HG02588 (cell line): ENCODE data around the gene GRM7.
"Not testable (repeated sequence)": the region's sequence is repeated elsewhere in the genome, so short reads cannot be mapped to it uniquely, and the experiment has no call there.

ENCODE experiments used
- ATAC-seq: cut with Tn5 transposase; IDR thresholded peaks from one replicate; pipeline ENCODE4 v1.9.1; 2021; ENCODE audit warnings: mild to moderate bottlenecking, moderate library complexity; ENCODE audit not compliant: unreplicated experiment

The GRM7 gene

DNA sequence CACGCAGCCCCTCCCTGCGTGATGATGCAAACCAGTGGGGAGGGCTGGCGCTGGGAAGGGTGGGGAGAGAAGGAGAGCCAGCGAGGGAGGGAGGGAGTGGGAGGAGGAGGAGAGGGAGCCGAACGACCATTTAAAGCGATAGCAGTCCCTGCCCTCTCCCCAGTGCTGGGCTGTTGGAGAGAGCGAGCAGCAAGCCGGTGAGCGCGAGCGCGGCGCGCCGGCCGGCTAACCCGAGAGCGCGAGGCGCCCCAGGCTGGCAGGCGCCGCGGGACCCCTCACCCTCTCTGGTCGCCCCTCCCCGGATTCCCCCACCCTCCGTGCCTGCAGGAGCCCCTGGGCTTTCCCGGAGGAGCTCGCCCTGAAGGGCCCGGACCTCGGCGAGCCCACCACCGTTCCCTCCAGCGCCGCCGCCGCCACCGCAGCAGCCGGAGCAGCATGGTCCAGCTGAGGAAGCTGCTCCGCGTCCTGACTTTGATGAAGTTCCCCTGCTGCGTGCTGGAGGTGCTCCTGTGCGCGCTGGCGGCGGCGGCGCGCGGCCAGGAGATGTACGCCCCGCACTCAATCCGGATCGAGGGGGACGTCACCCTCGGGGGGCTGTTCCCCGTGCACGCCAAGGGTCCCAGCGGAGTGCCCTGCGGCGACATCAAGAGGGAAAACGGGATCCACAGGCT is at the start of gene GRM7:
TSS of gene GRM7 (plus strand) at position 162 of the 671 bp plus-strand sequence.
- no peak for ATAC-seq

DNA sequence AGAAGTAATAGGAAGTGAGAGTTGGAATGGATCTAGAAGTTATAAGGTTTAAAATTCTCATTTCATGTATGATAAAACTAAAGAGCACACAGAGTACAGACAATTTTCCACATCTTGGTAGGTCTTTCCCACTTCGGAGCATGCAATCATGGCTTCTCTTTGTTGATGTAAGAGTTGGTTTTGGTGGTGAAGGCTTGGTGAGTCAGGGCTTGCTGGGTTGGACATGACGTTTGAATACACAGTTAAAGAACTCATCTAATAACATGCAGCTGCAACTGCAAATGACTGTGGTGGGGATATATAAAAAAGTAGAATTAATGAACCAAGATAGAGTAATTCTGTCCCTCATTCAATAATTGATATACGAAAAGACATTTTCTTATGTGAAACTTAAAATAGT is 39.5 kb upstream of the GRM7 start:
- no peak for ATAC-seq

DNA sequence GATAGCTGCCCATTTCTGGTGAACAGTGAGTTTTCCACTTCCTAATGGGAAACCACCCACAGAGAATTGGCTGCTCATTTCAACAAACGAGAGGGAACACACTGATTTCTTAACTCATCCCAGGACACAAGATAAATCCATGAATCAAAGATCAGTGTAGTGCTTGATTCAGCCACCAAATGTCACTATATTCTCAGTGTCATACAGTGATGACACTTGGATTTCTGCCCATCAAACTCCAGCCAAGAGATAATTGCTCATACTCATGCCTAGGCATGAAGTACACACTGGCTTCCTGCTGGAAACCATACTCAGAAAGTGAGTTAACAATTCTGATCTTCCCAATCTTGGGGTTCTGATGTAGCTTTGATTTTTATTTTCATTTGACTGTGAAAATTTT is 35.4 kb upstream of the GRM7 start:
- ATAC-seq = no peak

DNA sequence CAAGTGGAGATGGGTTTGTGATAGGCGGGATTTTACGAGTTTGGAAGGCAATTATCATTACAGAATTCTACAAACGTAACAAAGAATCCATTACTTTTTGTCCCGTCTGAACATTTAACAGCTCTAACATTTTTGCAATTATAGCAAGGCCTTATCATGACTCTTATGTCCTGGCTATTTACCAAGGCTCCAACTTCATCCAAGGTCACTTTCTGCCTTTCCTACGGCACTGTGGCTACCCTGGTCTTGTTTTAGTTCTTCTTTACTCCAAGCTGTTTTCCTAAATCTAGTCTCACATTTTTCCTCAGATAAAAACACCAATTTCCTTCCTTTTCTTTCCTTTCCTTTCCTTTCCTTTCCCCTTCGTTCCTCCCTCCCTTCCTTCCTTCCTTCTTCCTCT is 33.5 kb upstream of the GRM7 start:
- no peak for ATAC-seq

DNA sequence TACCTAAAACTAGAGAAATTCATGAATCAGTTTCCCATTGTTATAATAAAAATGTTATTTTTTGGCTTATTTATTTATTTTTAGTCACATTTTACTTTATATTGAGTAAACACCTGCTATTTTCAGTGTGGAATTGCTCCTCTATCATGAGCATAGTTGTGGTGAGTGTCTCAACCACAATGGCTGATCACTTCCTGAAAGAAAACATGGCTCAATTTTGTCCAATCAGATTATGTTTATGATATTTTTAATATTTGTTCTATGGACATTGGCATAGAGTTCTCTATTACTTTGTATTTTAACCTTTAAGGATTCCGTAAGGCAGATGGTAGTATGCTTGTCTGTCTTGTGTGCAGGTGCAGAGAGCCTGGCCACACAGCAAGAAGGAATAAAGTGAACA is 16.2 kb upstream of the GRM7 start:
- no peak for ATAC-seq

DNA sequence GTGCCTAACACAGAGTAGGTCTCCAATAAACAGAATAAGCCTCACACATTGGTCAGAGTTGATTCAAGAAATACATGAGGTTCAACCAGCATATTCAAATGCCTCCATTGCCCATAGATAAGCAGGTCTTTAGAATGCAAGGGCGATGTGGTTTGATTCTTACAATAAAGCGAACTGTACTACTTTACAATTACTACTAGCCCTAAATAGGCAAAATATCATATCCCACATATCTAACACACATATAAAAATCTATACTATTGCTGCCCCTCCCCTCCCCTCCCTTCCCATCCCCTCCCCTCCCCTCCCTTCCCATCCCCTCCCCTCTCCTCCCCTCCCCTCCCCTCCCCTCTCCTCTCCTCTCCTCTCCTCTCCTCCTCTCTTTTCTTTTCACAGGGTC is 6.7 kb upstream of the GRM7 start:
- no peak for ATAC-seq

DNA sequence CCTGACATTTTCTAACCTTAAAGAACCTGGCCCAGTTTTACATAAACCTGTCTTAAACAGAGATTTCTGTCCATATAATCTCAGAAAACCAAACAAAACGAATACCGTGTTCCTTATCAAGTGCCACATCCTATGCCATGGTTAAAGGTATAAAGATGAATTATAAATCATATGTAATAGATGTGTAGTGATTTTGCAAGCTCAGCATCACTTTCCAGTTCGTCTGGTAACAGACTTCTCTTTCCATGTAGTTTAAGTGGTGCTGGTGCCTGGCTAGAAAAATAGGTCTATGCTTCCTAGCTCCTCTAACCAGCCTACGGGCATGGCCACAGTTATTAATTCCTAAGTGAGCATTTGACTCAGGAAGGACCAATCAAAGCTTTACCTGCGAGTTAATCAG is 3.4 kb upstream of the GRM7 start:
- ATAC-seq = no peak

DNA sequence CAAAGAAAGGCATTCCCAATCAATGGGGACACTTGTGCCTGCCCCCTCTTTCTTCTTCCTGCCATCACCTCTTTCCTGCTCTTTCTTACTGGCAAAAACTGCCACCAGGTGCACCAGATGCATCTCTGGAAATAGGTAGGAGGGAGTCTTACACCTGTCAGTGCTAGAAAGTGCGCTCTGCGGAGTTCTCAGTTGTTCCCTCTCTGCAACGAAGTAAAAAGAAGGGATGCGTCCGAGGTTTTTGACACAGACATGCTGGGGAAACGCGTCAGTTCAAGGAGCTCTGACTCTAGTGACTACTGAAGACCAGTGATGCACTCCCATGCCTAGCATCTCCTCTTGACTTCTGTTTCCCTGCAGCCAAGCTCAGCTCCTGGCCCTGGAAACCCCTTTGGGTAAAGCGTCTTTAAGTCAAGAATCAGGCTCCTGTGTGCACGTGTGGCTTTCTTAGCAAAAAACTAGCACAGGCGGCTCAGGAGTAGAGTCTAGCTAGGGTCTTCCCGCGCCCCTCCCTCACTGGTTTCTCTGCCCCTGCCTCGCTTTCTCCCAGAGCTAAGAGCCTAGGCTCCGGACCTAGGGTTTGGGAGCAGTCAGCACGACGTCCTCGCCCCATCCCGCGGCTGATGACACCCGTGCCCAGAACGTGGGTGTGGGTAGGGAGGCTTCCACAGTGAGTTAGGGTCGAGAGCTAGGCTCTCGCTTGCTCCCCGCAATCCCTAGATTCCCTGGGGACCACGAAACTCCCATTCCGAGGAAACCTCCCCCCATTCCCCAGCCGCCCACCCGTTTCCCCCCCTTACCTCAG is 564 bp upstream of the GRM7 start:
- no peak for ATAC-seq

DNA sequence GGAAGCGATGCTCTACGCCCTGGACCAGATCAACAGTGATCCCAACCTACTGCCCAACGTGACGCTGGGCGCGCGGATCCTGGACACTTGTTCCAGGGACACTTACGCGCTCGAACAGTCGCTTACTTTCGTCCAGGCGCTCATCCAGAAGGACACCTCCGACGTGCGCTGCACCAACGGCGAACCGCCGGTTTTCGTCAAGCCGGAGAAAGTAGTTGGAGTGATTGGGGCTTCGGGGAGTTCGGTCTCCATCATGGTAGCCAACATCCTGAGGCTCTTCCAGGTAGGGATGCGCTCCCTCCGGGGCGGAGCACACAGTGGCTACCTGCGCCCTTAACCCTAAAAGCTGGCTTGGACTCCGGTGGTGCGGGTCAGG is 698 bp downstream of the GRM7 start:
- ATAC-seq = no peak

DNA sequence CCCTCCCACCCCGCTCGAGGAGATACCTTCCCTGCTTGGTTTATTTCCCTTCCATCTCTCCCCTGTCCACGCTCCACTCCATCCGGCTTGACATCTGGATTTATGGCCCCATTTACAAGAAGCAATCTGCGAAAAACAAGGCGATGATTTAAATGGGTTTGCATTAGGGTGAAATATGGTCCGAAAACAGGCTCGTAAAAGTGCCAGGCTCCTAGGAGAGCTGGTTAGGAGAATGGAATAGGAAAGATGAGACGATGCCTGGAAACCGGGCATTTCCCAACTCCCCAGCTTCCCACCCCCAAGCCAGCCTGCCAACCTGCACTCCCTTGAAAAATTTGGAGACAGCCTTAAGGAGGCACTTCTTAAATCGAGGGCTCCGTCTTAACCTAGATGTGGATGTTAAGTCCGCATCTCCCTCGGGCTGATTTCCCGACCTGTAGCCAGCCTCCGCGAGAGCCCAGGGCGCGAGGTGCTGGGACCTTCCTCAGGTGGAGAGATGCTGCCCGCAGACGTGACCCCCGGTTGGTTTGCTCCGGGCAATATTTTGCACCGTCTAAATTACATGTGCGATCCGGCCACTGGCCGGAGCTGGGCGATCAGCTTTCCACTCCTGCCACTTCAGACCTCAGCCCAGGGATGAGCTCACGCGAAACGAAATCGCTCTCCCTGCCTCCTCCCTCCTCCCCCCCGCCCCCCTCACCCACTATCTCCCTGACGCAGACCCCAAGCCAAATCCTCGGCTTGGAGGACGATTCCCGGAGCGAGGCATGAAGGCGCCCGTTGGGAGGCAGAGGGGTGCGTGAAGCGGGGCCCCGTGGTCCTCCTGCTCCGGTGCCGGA is 1.3 kb downstream of the GRM7 start:
- no peak for ATAC-seq

DNA sequence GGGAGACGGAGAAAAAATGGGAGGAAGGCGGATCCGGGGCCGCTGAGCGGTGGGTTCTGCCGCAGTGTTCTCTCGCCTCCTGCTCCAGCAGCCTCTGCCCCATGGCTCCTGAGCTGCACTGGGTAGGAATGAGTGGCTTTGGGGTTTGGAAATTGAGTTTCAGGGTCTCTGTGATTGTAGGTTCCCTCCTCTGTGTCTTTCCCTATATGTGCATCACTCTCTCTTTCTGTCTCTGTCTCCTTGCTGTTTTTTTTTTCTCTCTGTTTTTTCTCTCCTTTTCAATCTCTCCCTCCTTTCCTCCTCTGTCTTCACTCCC is 1.9 kb downstream of the GRM7 start:
- no peak for ATAC-seq

DNA sequence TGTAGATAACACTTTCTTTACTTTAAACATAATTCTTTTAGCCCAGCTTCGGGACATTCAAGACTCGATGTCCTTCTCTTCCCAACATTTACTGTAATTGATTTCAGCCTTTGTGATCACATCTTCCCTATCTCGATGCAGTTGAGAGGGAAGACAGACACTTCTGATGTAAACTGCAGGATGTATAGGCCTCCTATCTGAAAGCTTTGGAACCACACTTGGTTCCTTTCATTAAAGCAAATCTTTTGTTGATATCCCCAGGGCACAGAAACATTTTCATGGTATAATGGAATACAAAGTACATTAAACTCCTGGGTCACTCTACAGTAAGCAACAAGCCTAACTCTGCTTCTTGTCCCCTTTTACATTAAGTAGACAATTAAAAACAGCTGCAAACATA is 6.4 kb downstream of the GRM7 start:
- no peak for ATAC-seq

DNA sequence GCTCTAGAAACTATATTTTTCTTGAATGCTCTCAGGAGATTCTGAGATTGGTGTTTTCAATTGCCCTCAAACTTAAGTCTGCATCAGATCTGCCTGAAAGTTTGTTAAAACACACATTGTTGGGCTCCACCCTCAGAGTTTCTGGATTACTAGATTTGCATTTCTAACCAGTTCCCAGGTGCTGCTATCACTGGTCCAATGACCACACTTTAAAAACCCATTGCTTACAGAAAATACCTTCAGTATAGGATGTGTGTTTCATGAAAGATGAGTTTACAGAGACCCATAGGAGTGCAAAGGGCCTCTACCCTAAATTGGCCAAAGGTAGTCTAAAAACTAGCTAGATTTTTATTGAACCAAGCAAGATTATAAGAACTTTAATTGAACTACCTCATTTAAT is 17.8 kb downstream of the GRM7 start:
- no peak for ATAC-seq

DNA sequence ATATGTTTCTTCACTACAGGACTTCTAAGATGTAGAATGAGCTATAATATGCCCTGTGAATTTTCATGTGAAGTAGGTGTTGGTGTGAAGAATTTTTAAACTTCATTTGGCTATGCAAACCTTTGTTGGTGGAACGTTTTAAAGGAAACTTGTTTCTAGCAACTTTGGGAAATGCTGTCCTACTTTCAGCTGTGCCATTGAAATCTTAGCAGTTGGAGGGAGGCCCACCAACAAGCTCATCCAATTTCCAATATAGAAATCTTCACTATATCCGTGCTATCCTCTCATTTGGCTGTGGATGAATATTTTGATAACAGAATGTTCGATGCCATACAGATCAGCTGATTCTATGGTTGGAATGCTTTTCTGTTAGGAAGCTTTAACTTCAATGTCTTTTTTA is 51.3 kb downstream of the GRM7 start:
- ATAC-seq = no peak

DNA sequence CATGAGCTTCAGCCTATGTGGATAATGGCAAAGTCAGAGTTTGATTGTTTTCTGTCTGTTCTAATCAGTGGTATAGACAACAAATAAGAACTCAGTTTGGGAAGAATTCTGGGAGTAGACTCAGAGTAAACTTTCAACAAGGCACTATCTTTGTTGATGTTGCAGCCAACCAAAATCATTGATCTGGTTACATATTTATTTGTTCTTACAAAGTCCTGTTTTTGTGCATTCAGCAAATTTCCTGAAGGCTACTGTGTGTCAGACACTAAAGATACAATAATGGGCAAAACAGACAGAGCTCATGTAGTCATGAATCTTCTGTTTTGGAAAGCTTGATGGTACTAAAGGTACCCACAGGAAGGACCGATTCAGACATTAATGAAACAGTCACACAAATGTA is 55.0 kb downstream of the GRM7 start:
- no peak for ATAC-seq

DNA sequence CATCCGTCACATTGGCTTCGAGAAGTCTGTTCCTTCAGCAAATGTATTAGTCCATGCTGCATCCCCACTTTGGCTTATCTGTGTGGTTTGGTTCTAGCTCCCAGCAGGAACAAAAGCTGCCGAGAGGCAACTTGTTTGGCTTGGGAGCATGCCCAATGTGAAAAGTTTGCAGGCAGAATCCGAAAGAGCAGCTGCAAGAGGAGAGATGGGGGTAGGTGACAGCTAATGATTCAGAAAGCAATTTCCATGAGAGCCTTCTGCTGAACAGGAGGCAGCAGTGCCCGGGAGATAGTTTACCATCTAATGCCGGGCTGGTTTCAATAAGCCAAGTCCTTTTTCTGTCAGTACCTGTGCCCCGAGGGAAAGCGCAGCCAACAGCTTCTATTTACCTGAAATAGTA is 60.2 kb downstream of the GRM7 start:
- no peak for ATAC-seq

DNA sequence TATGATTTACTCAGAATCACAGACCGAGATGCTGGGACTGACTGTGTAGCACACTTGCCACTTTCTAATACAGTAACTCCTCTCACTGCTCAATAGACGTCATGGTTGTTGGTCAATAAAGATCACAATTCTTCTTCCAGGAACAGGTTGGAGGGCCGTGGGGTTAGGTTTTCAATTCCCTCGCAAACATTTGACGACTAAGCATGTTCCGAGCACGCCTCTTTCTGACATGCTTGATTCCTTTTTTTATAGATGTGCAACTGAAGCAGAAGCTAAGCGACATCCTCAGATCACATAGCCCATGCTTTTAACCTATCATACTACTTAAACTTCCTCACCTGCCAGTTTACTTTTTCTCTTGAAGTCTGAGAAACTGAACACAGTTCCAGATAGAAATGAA is 61.0 kb downstream of the GRM7 start:
- ATAC-seq = no peak

DNA sequence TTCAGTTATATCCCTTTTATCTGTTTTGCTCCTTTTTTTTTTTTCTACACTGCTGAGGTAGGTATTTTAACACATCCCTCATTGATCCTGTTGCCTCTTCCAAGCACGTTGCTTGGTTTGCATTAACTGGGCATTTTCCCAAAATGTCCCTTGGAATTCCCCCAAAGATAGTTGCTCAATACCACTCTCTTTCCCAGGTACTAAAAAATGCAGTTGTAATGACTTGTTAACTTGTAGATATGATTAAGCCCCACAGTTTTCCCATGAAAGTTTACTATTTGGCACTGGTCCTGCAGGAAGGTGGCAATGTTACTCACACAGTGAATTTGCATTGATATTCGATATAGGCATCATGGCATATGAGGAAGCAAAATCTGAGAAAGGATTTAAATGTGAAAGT is 67.1 kb downstream of the GRM7 start:
- ATAC-seq = no peak

DNA sequence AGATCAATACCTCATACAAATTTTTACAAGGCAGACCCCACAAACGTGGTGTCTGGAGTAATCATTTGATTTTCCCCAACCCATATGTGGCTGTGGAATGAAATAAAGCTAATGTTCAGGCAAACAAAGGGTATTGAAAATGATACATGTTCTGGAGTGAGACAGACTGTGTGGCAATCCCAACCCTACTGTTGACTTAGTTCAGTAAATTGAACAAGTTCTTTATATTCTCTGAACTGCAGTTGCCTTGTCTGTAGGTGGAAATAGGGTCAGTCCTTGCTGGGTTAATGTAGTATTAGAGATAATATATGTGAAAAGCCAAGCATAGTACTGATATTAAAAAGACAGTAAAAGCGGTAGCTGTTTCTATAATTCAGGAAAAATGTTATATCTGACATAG is 69.0 kb downstream of the GRM7 start:
- ATAC-seq = no peak

DNA sequence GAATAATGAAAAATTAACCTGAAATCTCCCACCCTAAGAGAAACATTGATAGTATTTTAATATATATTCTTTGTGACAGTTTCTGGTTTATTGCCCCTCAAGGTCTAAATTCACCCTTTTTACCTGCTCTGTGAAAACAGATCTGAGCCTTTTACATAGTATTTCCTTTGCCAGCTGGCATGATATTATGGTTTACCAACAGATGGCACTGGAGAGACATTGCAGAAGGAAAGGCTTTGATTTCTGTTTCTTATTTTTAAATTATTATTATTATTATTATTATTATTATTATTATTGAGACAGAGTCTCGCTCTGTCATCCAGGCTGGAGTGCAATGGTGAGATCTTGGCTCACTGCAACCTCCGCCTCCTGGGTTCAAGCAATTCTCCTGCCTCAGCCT is 74.5 kb downstream of the GRM7 start:
- ATAC-seq = not testable (repeated sequence)

DNA sequence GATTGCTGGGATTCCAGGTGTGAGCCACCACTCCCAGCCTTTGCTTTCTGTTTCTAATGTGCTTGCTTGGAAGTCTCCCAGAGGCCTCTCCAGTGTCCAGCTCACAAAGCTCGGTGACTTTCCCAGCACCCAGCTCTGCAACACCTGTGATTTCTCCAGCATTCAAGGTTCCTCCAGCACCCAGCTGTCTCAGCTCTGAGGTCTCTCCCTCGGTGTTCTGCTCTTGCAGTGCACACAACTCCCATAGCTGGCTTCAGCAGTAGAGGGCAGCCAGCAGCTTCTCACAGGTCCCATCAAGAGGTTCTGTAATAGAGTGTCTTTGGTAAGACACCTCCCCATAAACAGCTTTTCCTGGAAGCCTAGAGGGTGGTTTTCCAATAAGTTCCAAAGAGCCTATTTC is 75.1 kb downstream of the GRM7 start:
- no peak for ATAC-seq

DNA sequence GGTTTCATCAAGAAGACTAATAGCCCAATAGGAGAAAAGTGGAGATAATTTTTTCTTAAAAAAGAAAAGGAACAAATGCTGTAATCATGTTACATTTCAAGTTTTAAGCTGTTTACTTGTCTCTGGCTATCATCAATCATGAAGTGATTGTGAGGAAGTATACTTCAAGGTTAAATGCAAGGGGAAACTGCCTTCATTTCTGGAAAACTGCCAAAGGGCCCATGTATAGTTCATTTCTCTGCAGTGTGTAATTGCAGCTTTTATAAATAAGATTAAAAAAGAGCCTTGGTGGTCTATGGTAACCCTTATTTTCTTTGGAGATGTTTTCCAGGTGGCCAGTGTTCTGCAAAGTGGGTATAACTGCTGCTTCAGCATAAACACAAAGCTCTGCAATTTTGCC is 101.9 kb downstream of the GRM7 start:
- no peak for ATAC-seq
